GM23338 (cell line): ENCODE results near the gene ADGRB3.

Source experiments
- CTCF ChIP-seq, 2 experiments: fragments of 200-600 bp in 1 of 2; sonication (generic) in 1 of 2; conservative IDR thresholded peaks; 2 replicates each; pipeline versions ENCODE4 v1.5.1 to v1.6.1; 2016 to 2017; ENCODE audit warnings: antibody characterized with exemption in 2 of 2, low read depth in 2 of 2, mild to moderate bottlenecking in 2 of 2, moderate library complexity in 1 of 2
- EZH2phosphoT487 ChIP-seq: fragments of 200-600 bp; sonication (generic); IDR thresholded peaks from one replicate; pipeline ENCODE4 v1.8.1; 2018; ENCODE audit warnings: antibody characterized with exemption; ENCODE audit not compliant: unreplicated experiment
- POLR2AphosphoS5 ChIP-seq: IDR thresholded peaks from 2 replicates; pipeline ENCODE4 v1.6.1; 2016; ENCODE audit warnings: antibody characterized with exemption, low read depth

- TF ChIP-seq CTCF (conservative IDR thresholded peaks at IDR 0.05; ENCODE audit: low read depth in 2 of 2) = no peak
- TF ChIP-seq EZH2phosphoT487 = no peak
- TF ChIP-seq POLR2AphosphoS5 = no peak
These were observed 76.4 kb downstream of the ADGRB3 start for GRCh38 chr6:68711386-68712000.
